Vagina (tissue), 2 donors: ENCODE data around the gene PLXDC1.

Experiments used
- CTCF ChIP-seq, 3 experiments: fragments of 450-650 bp in 2 of 3; fragments of 200-600 bp in 1 of 3; sonication (generic) in 1 of 3; IDR thresholded peaks; one replicate each; pipeline ENCODE4 v1.5.1; 2017 to 2019; ENCODE audit warnings: antibody characterized with exemption in 3 of 3, mild to moderate bottlenecking in 2 of 3, moderate library complexity in 2 of 3
- POLR2A ChIP-seq, 2 donors: fragments of 450-650 bp; IDR thresholded peaks; one replicate each; pipeline ENCODE4 v1.6.1; 2017; ENCODE audit warnings: antibody characterized with exemption in 2 of 2, mild to moderate bottlenecking in 2 of 2, moderate library complexity in 2 of 2
- POLR2AphosphoS5 ChIP-seq, 2 donors: sonication (generic); formaldehyde crosslinking; IDR thresholded peaks; one replicate each; pipeline ENCODE4 v1.9.0; 2017; ENCODE audit warnings: antibody characterized with exemption in 2 of 2, mild to moderate bottlenecking in 2 of 2, low read depth in 1 of 2; ENCODE audit not compliant: insufficient read depth in 1 of 2

GRCh38 chr17:39095309-39095686, 56.1 kb downstream of the PLXDC1 start:
- TF ChIP-seq CTCF (IDR thresholded peaks at IDR 0.05), result no peak
- TF ChIP-seq POLR2A (IDR thresholded peaks at IDR 0.05), result no peak
- no peak for TF ChIP-seq POLR2AphosphoS5 (IDR thresholded peaks at IDR 0.05; ENCODE audit: insufficient read depth in 1 of 2, low read depth in 1 of 2)
